NCI-H2029 (cell line): ENCODE measurements around the gene LRRC4C.

Experiments used
- DNase-seq: peaks from one replicate; lab custom pipeline; 2025; lab: John Stamatoyannopoulos, UW

Gene LRRC4C

DNA sequence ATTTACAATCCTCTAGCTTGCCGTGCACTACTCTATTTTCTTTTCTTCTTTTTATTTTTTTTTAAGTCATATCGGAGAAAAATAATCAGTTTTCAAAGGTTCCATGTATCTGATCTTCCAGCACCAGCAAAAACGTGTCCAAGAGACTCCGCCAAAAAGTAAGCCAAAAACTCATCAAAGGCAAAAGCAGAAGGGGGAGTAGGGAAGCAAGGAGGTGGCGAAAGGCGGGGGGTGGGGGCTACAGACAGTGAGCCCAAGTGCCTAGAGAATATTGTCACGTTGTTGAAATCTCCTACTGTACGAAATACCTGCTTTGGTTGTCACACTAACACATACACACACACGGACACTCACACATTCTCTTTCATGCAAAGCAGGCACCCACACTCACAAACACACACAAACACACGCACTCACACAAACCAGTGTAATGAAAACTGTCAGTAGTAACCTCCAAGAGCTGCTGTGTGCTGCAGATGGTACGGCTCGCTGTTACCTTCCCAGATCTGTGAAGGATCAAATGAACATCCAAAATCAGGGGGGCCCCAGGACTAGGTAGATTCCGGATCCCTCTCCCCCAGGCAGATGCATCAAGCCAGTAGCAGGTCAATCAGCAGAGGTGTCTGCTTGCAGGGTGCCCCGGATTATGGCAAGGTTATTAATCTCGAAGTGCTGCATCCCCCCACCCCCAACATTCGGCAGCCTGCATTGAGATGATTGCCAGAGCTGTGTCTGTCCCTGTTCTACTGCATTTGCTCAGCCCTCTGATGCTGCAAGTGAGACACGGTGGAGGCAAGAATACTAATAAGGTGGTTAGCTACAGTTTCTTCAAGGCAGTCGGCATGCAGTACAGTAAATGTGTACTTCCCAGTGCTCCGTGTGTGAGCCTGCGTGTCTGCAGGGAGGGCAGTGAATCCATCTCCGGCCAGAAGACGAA, at the start of gene LRRC4C:
LRRC4C (minus strand) TSS at position 188 of the 937 bp plus-strand sequence.
- DNase-seq, result no peak

DNA sequence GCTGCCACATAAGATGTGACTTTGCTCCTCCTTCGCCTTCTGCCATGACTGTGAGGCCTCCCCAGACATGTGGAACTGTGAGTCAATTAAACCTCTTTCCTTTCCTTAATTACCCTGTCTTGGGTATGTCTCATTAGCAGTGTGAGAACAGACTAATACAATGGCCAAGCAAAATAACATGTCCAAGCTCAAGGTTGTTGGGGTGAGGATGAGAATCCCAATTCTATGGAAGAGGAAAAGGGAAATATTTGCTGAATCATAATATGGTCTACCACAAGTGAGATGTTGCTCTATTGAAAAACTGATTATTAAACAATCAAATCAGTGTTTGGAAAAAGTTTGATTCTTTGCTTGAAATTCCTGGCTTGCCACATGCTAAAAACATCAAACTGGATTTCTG, 48.7 kb upstream of the LRRC4C start:
- no peak for DNase-seq

DNA sequence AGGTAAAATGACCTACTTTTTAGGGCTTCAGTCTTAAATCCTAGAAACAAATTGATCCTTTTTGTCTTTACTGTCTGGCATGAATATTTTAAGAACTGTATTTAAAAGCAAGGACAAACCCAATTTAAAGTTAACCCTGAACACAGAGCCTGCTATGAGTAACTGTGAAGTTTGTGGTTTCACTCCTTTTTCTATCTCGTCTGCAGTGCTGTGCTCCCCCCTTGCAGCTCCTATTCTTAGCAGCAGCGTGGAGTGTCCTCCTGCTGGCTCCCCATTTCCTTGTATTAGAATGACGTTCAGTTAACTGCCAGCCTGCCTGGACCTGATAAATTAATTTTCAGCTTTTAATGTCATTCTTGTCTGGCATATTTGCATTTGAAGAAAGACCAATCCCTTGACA, 40.0 kb upstream of the LRRC4C start:
- DNase-seq, result no peak

DNA sequence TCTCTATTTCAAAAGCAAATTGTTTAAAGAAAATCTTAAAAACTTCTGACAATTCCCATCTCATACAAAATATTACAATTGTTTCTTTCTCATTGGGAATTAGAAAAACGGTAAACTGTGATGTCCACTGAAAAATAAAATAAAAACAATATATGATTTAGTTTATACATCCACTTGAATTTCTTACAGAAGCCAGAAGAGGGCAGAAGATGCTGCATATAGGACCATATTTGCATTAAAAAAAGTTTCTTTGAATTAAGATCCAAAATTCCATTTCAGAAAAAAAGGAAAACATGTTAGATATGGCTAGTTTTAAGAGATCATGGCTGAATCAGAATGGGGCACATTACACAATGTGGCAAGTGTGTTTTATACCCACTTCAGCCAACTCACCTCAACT, 39.3 kb upstream of the LRRC4C start:
- no peak for DNase-seq

DNA sequence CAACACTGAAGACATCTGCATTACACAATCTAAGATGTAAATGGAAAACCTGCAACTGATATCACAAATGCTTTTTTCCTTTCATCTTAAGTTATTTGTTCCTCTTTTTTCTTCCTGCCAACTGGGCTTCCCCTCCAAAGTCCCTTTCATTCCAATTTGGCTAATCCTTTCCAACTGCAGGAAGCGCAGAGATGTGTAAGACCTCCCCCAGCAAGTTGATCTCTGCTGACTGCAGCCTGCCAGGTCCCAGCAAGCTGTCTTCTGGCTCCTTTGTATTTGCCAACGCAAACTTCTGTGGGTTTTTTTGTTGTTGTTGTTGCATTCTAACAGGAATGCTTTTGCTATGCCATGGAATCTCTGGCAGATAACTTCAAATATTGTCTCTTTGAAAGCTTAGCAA, 38.5 kb upstream of the LRRC4C start:
- no peak for DNase-seq

DNA sequence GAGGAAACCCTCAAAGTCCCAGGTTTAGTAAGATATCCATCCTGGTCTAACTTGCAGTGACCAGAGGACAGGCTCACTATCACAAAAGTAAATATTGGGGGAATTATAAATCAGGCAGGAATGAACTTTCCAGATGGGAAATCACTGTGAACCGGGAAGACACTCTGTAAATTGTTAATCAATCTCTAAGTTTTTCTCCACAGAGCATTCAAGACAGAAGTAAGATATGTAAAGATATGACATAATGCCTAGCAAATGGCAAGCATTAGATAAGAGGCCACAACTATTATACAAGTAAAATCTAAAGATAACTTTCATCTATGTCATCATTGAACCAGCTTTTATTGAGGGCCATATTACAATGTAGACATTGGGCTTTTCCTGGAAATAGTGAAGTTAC, 35.3 kb upstream of the LRRC4C start:
- no peak for DNase-seq

DNA sequence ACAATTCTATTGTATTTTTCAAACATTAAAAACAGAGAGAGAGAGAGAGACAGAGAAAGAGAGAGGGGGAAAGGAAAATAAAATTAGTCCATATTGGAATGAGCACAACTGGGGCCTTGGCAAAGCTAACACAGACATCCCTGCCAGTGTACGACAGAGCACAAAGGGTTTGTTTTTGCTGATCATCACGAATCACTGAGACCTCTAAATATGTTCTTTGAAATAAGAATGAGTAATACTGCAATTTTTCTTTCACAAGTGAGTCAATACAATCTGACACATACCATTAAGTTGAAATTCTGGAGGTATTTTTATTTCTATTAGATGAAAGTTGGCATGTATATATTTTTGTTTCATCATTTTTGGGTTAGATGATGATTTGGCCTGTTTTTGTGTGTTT, 27.0 kb upstream of the LRRC4C start:
- no peak for DNase-seq

DNA sequence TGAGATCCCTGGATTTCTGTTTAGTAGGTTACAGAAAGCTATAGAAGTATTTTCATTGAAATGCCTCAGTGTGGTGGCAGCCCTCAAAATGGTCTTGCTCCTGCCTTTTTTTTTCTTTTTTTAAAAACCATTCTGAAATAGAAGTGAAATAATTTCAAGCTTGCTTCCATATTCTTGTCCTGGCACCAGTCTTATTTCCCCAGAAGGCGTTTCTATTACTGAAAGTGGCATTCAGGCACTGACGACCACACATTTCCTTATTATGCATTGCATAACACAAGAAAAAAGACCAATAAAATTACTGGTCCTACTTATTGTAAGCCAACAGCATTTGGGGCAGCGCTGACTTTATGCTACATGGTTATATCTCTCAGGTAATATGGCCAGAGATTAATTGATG, 24.5 kb upstream of the LRRC4C start:
- DNase-seq, result no peak

DNA sequence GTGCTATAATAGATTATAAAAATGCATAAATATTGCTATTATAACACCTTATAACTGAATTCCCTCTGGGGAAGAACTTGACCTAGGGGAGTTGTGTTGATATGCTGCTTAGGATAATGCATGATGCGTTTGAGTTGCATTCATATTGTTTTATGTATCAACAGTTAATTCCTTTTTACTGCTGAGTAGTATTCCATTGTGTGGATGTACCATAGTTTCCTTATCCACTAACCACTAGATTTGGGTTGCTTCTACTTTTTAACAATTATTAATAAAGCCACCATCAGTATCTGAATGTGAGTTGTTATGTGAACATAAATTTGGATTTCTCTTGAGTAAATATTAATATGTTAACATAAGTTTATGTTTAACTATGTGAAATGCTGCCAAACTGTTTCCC, 19.7 kb upstream of the LRRC4C start:
- DNase-seq, result no peak

DNA sequence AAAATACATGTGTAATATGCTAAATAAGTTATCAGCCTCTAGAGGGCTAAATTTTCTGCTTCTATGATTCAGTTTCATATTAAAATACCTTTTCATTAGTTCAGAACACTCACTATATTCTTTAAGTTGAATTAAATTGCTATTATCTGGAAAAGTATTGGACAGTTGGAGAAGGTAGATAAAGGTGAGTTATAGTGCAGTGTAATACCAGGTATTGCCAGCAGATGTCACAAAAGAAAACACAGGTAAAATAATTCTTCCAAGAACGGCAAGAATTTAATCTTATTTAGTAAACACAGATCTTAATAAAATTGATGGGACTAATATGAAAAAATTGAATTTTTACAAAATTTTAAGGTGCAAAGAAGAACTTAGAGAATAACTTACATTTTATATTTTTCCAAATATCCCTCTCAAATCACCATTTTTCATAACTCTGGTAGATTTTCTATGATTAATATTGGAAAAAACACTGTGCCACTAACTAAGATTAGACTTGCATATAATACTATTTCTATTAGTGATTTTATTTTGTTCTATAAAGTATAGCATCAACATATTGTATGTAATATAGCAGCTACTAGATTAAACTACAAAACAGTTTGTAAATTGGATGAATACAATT, 1.7 kb upstream of the LRRC4C start:
- no peak for DNase-seq

DNA sequence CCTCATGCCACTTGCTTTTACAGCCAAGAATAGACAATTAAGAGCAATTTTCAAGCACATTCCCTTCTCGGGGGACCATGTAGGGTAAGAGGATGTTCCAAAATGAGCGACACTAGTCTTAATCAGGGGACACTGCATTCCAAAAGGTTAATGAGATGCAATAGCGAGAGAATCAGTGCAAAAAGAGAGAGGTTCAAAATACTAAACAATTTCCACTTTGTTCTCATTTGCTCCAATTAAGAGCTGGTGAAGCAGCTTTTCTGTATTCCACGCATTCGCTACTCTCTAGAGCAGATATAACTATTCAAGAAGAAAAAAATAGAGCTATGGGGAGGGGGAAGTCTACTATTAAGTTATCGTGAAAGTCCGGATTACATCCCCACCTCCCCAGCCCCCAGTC, 811 bp downstream of the LRRC4C start:
- DNase-seq, result no peak

DNA sequence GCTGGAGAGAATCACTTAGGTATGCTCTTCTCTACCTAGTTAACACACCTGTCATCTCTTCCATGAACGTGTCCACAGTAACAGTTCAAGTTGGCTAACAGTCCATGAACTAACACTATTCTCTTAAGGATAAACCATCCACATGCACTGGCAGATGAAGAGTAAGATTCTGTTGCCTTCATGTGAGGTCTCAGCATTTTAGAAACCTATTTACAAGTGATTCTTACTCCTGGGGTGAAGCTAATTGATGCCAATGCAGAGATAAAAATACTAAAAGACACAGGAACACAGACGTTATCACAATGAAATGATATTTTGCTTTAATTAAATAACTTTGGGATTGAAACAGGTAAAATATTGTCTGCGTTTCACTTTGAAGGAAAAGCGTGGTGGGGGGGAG, 1.3 kb downstream of the LRRC4C start:
- no peak for DNase-seq

DNA sequence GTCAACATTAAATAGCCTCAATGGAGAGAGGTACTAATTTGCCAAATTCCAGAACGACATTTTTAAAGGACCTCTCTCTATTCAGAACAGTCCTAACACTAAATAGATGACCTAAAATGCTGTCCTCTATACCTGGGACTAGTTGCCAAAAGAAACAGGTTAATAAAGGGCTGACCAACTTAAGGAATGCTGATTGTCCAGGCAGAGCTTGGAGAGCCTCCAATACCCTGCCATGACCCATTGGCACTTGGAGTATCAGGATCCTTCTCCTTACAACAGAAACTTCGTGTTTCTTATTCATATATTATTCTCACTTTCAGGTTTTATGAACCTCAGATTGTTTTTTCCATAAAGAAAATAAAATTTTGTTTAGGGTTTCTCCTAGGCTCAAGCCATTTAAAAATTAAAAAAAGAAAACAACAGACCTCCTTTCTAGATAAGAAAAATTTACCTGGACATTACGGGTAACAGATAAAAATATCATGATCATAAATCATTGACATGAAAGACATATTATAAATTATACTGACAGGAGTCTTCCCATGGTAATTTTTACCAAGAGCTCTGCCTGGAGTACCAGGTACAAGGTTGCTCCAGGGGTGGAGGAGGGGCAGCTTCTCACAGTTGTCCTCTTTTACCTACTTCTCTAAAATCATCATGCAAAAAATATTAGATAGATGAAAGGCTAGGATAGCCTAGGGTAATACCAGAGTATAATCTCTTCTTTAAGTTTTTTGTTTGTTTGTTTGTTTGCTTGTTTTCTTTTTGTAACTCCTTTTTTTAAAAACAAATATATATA, 2.0 kb downstream of the LRRC4C start:
- no peak for DNase-seq

DNA sequence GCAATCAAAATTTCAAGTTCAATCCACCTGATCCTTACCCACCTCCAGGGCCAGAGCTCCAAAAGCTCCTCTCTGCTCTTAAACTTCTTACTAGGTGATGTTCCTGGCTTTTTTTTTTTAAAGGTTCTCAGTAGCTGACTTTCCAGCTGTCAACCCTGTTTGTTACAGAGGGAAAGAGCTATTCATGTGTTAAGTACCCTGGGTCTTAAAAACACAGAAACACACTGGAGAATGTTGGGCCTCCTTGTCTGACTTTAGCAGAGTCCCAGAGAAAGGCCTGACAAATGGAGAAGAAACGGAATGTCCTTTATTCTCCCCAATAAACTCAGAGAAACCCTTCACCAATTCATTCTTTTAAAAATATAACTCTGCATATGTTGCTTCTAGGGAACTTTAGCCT, 3.2 kb downstream of the LRRC4C start:
- DNase-seq, result no peak

DNA sequence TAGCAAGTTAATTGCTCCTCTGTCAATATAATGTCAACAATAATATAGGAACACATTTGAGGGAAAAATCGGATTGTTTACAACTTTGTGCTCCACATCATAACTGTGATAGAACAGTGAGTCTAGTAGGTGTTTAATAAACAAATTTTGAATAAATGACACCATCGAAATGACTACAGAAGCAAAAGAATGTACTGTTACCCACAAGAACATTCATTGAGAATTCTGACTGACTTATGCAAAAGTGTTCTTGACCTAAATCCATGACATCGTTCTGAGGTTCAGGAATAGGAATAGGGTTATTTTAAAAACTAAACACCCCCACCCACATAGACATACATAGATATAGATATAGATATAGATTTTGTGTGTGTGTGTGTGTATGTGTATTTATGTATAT, 8.4 kb downstream of the LRRC4C start:
- no peak for DNase-seq

DNA sequence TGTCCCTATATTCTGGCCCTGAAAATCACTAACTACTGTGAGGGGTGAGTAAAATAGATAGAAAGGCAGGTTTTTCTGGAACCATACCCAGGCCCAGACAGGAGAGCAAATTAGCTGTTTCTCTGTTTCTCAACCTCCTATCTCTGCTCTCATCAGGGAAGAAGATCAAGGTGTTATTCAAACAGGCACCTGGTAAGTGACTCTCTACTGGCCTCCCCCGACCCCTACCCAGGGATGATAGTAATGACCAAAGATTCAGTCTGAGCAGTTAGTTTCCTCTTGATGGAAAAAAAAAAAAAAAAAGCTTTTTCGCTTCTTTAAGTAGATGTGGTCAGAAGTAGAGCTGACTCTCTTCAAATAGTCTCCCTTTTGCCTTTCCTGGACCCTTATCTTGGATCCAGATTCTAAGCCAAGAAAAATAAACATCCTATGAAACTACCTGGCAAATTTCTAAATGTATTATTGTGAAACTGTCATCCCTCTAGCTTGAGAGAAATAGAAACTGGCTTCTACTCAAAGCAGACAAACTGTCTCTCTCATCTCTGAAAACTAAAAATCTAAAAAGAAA, 9.9 kb downstream of the LRRC4C start:
- no peak for DNase-seq

DNA sequence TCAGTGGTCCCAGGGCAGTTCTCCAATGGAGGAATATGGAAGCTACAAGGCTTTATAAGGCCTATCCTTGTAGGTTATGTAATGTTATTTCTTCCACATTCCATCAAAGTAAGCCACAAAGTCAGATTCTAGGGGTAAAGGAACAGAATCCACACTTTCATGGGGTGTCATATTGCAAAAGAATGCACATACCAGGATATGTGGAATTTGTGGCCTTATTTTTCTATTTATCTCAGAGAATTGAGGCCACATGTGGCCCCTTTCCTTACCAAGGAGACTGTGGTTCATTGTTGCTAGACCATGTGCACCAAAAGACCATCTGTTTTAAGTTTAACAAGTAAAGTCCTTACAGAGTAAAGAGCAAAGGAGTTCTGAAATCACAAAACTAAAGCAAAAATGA, 12.9 kb downstream of the LRRC4C start:
- DNase-seq, result no peak

DNA sequence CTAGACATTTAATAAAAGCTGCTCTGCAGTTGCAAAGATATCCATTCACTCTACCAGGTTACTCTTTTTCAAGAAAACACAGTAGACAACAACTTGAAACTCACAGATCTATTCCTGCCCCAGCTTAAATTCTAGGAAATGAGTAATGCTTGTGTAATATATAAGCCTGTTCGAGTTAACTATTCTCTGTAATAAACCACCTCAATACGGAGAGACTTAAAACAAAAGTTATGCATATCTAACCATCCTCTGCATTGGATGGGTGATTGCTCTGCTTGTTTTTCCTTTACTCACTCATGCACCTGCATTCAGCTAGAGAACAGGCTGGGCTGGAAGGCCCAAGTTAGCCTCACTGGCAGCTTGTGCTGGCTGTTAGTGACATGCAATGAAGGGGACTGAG, 13.3 kb downstream of the LRRC4C start:
- DNase-seq, result no peak

DNA sequence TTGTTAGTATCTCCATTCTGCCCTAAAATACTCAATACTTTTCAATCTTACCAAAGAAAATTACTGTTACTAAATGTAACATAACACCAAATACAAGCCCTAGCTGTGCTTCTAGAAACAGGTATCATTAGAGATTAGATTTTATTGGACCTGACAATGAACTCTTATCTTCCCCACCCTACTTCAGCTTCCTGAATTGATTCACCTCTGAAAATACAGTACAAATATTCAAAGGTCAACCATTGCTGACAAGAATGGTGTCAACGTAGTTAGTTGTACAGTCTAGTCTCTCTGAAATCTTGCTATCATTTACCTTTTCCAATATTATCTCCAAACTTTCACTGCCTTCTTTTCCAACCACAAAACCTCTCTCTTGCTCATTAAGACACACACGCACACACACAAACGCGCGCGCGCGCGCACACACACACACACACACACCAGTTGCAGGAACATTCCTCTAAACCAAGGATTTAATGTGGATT, 22.4 kb downstream of the LRRC4C start:
- no peak for DNase-seq

DNA sequence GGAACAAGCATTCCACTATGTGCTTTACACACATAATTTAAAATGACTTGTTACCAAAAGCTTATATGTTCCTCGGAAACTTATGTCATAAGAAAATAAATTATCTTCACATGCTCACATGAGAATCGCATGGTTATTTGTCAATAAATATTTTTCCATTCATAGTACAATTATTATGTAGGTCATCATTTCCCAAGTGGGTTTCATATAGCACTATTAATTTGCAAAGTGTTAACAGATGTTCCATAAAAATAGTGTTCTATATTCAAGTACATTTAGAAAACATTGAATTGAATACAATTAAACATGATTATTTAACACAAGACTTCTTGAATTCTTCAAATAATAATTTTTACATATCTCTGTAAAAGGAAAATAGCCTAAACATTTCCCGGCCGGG, 23.9 kb downstream of the LRRC4C start:
- DNase-seq, result no peak

DNA sequence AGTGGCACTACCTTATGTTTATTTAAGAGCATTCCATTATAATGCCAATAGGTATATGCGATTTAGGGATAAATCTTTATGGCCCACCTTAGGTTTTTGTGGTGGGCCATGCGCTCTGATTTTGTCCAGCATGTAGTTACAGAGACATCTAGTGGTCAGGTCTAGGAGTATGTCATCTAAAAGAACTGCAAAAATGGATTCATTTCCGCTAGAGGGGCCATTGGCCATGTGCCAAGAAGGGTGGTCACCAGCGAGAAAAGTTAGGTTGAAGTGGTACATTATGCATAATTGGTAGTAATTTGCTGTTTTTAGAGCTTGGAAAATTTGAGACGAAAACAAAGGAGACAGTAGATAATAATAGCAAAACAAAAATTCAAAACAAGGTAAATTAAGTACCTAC, 27.7 kb downstream of the LRRC4C start:
- DNase-seq, result no peak

DNA sequence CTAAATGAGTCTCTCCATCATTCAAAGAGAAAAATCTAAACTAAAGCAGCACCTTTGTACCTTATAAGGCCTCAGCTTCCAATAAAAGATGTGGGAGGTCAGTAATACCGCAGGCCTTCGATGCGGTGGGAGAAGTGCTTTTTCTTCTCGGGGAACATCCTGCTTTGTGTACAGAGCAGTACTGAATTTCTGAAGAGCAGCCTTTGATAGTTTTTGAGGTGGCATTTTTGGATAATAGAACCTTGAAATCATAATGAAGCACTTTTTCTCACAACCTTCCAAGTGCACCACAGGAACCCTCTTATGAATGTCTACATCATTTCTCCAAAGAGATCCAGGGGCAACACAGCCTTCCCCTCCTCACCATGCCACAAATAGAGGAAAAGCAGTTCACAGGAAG, 39.6 kb downstream of the LRRC4C start:
- DNase-seq, result no peak
